T-cell (primary cell): ENCODE results near the gene LRIG2. TPM values are rescaled to one million over a fixed set of nuclear protein-coding genes. Genes with fewer than 3 reads are reported as not detected.
A peak's percentile ranks its signal among the peaks of the same experiment; 100 is the strongest.
"Not testable (repeated sequence)": the region's sequence is repeated elsewhere in the genome, so short reads cannot be mapped to it uniquely, and the experiment has no call there.

Source experiments
- ATAC-seq, 4 experiments: fragments of 200-7000 bp in 3 of 4; fragments of 150-1000 bp in 1 of 4; cut with Tn5 transposase; replicated peaks in 1 of 4; 1 replicate in 3 of 4; 2 replicates in 1 of 4; pipeline ENCODE4 v1.10.0; 2021; ENCODE audit warnings: moderate library complexity in 3 of 4, mild to moderate bottlenecking in 2 of 4, moderate number of reproducible peaks in 1 of 4
- CTCF ChIA-PET, 2 donors: fragments of 300-600 bp; sonication (Branson Sonifier 250); formaldehyde crosslinking; loops; one replicate each; lab custom pipeline; 2022; ENCODE audit warnings: antibody characterized with exemption in 2 of 2; lab: Charles Lee
- POLR2A ChIA-PET, 2 donors: fragments of 300-600 bp; sonication (Branson Sonifier 250); formaldehyde crosslinking; loops; one replicate each; lab custom pipeline; 2022; ENCODE audit warnings: antibody characterized with exemption in 2 of 2; lab: Charles Lee
- DNase-seq, 35 experiments: peaks; one replicate each; pipeline versions ENCODE4 v3.0.0 to v3.0.0-alpha.2; 2013 to 2023
- H3K27ac ChIP-seq: one replicate; pipeline ENCODE4 v1.5.1; 2013; ENCODE audit warnings: low read length
- H3K27me3 ChIP-seq, 2 experiments: replicated peaks in 1 of 2; 1 replicate in 1 of 2; 2 replicates in 1 of 2; pipeline versions ENCODE4 v1.6.1 to v1.7.0; 2013; ENCODE audit warnings: low read length in 1 of 2, mixed read lengths in 1 of 2; ENCODE audit not compliant: control insufficient read depth in 2 of 2, insufficient read depth in 2 of 2; ENCODE audit errors: extremely low read depth in 1 of 2
- H3K36me3 ChIP-seq, 2 donors: 1 replicate in 1 of 2; 2 replicates in 1 of 2; pipeline versions ENCODE4 v1.6.1 to v1.7.0; 2013; ENCODE audit warnings: low read length in 1 of 2; ENCODE audit not compliant: control insufficient read depth in 2 of 2, insufficient read depth in 1 of 2; ENCODE audit errors: extremely low read depth in 1 of 2
- H3K4me1 ChIP-seq, 2 experiments: 1 replicate in 1 of 2; 2 replicates in 1 of 2; pipeline versions ENCODE4 v1.6.1 to v1.7.0; 2013; ENCODE audit warnings: low read length in 2 of 2, mixed read lengths in 1 of 2; ENCODE audit not compliant: insufficient read depth in 2 of 2, control insufficient read depth in 1 of 2; ENCODE audit errors: extremely low read depth in 1 of 2
- H3K4me3 ChIP-seq, 2 donors: 1 replicate in 1 of 2; 2 replicates in 1 of 2; pipeline versions ENCODE4 v1.5.1 to v1.7.0; 2013; ENCODE audit warnings: mild to moderate bottlenecking in 2 of 2, low read length in 1 of 2, moderate library complexity in 1 of 2; ENCODE audit not compliant: control insufficient read depth in 1 of 2; ENCODE audit errors: extremely low read depth in 1 of 2
- H3K9me3 ChIP-seq: 2 replicates; pipeline ENCODE4 v1.7.0; 2013
- H3K27ac Mint-ChIP-seq, 2 donors: one replicate each; pipeline ENCODE4 v1.8.0; 2020 to 2021; ENCODE audit warnings: mild to moderate bottlenecking in 2 of 2, mixed read lengths in 2 of 2
- H3K27me3 Mint-ChIP-seq, 2 donors: one replicate each; pipeline ENCODE4 v1.8.0; 2021 to 2022; ENCODE audit warnings: mixed read lengths in 2 of 2
- H3K36me3 Mint-ChIP-seq: one replicate; pipeline ENCODE4 v1.8.0; 2021; ENCODE audit warnings: mixed read lengths
- H3K4me1 Mint-ChIP-seq, 3 donors: one replicate each; pipeline ENCODE4 v1.8.0; 2020 to 2022; ENCODE audit warnings: mixed read lengths in 3 of 3, mild to moderate bottlenecking in 1 of 3
- H3K4me3 Mint-ChIP-seq, 3 donors: one replicate each; pipeline ENCODE4 v1.8.0; 2020 to 2022; ENCODE audit warnings: mild to moderate bottlenecking in 3 of 3, mixed read lengths in 3 of 3, moderate library complexity in 3 of 3
- H3K9me3 Mint-ChIP-seq, 3 donors: one replicate each; pipeline ENCODE4 v1.8.0; 2020 to 2022; ENCODE audit warnings: mixed read lengths in 3 of 3
- WGBS: methylation state at CpG from one replicate; pipeline ENCODE4 v1.1.5; 2013; ENCODE audit warnings: missing lambda C conversion rate; ENCODE audit not compliant: insufficient coverage; 5-methylcytosine and 5-hydroxymethylcytosine counted together
- total RNA-seq, 35 experiments: library from RNA in 6 of 35; stranded (reverse) in 6 of 35; fragments of 120-200 nt in 1 of 35; gene quantifications; one replicate each; pipeline versions ENCODE4 v1.2.1 to v1.2.4 and lab custom pipeline; 2013 to 2026

Gene LRIG2
- total RNA-seq, 5 donors from 2014 or later (not counting 1 experiment from before 2014, with no cell fraction given), result 19.5 to 25.4 (median 20.4) TPM

GRCh38 chr1:113057006-113057405 lies 16.0 kb upstream of the LRIG2 start:
- POLR2A ChIA-PET, result no interaction called here

GRCh38 chr1:113058941-113059706 lies 13.9 kb upstream of the LRIG2 start:
- Mint-ChIP-seq H3K4me1 (peaks cover 3 to 7% (median 4%) of the 10 kb centered on the region in 3 donors), H3K27ac (no peak overlapping the region), H3K36me3 (no peaks in the 10 kb centered on the region), H3K27me3 (no peaks in the 10 kb centered on the region), H3K9me3 (no peaks in the 10 kb centered on the region), H3K4me3 (no peak overlapping the region)
- Histone ChIP-seq H3K36me3 (no peaks in the 10 kb centered on the region), H3K4me3 (no peak overlapping the region), H3K27ac (no peak overlapping the region), H3K9me3 (no peaks in the 10 kb centered on the region), H3K4me1 (no peaks in the 10 kb centered on the region), H3K27me3 (no peaks in the 10 kb centered on the region)
- no peak for DNase-seq
- CTCF ChIA-PET, result interaction anchor here in 1 of 2 donors (0.6 to 3.1 kb wide), 3 partner anchors 14 to 586 kb away, joined by 3 to 20 read pairs (median 3); partner anchors contain the start of gene LRIG2
- ATAC-seq, result no peak
- WGBS, result 100% methylated on average over 1 of the region's 5 CpGs
- POLR2A ChIA-PET, result no interaction called here

More at GRCh38 chr1:113057006-113057405, 16.0 kb upstream of the LRIG2 start:
- H3K27me3 ChIP-seq, result no peaks in the 10 kb centered on the region
- no peak for DNase-seq
- H3K4me1 ChIP-seq, result no peaks in the 10 kb centered on the region
- ATAC-seq, result no peak
- no peaks in the 10 kb centered on the region for H3K27me3 Mint-ChIP-seq
- no peaks in the 10 kb centered on the region for H3K9me3 Mint-ChIP-seq
- no peaks in the 10 kb centered on the region for H3K36me3 ChIP-seq
- CTCF ChIA-PET, result interaction anchor here (0.6 to 3.1 kb wide), 3 partner anchors 16 to 33 kb away, joined by 3 to 20 read pairs (median 11); partner anchors contain the start of gene LRIG2 (in 2 of the 2)
- H3K4me1 Mint-ChIP-seq, result peaks cover 3 to 8% (median 8%) of the 10 kb centered on the region in 3 donors
- H3K27ac Mint-ChIP-seq, result no peak overlapping the region
- H3K36me3 Mint-ChIP-seq, result no peaks in the 10 kb centered on the region
- 88% methylated on average over 2 of the region's 2 CpGs for WGBS
- H3K27ac ChIP-seq, result no peak overlapping the region
- H3K4me3 Mint-ChIP-seq, result no peak overlapping the region
- no peaks in the 10 kb centered on the region for H3K9me3 ChIP-seq
- no peak overlapping the region for H3K4me3 ChIP-seq

- H3K4me3 ChIP-seq, H3K27ac ChIP-seq, CTCF ChIA-PET, H3K4me1 ChIP-seq, DNase-seq, H3K36me3 ChIP-seq, ATAC-seq, H3K9me3 ChIP-seq, POLR2A ChIA-PET, H3K9me3 Mint-ChIP-seq, H3K36me3 Mint-ChIP-seq, H3K4me1 Mint-ChIP-seq, H3K4me3 Mint-ChIP-seq, H3K27ac Mint-ChIP-seq, H3K27me3 Mint-ChIP-seq, H3K27me3 ChIP-seq: not testable (repeated sequence)
- 96% methylated on average over 10 of the region's 35 CpGs for WGBS
These were observed 9.5 kb upstream of the LRIG2 start for GRCh38 chr1:113063456-113063855.

- Histone ChIP-seq H3K36me3 (no peaks in the 10 kb centered on the region), H3K27me3 (no peaks in the 10 kb centered on the region), H3K9me3 (no peaks in the 10 kb centered on the region), H3K27ac (peak overlapping the region; percentile 67), H3K4me3 (peak overlapping the region; percentile 82 to 94), H3K4me1 (peaks cover 14 to 31% of the 10 kb centered on the region in 2 experiments)
- CTCF ChIA-PET, result interaction anchor here (0.5 to 3.0 kb wide), 54 partner anchors 15 to 1439 kb away, joined by 3 to 22 read pairs (median 4); partner anchors contain the start of genes PPM1J (in 2 of the 2), AP4B1 (in 1 of the 2), MAGI3 (in 1 of the 2) and MOV10 (in 1 of the 2)
- peaks cover 34 to 37% (median 37%) of the 10 kb centered on the region in 3 donors for H3K4me1 Mint-ChIP-seq
- DNase-seq, result no peak
- H3K9me3 Mint-ChIP-seq, result no peaks in the 10 kb centered on the region
- POLR2A ChIA-PET, result interaction anchor here (0.6 to 1.3 kb wide), 3 partner anchors 25 to 356 kb away, joined by 3 read pairs; no protein-coding TSS in a partner anchor
- no peaks in the 10 kb centered on the region for H3K27me3 Mint-ChIP-seq
- no peak for ATAC-seq
- WGBS, result 50% methylated on average over 6 of the region's 6 CpGs
- peak overlapping the region; percentile 92 to 97 for H3K27ac Mint-ChIP-seq
- H3K4me3 Mint-ChIP-seq, result peak overlapping the region; percentile 97 to 99 (median 97)
- H3K36me3 Mint-ChIP-seq, result no peaks in the 10 kb centered on the region
These were observed 749 bp upstream of the LRIG2 start for GRCh38 chr1:113072141-113072756.

- H3K27me3 Mint-ChIP-seq, result no peaks in the 10 kb centered on the region
- H3K36me3 ChIP-seq, result peaks cover 0 to 5% of the 10 kb centered on the region in 2 donors
- ATAC-seq (peak; percentile 1 to 6 (median 3)), DNase-seq (no peak)
- H3K4me1 Mint-ChIP-seq, result peaks cover 34 to 42% (median 37%) of the 10 kb centered on the region in 3 donors
- ChIA-PET POLR2A (interaction anchor here in 1 of 2 donors (0.6 kb wide), 1 partner anchor 527 kb away, joined by 3 read pairs; no protein-coding TSS in a partner anchor), CTCF (interaction anchor here (0.6 to 3.0 kb wide), 24 partner anchors 13 to 857 kb away, joined by 3 to 22 read pairs (median 5); partner anchors contain the start of genes PPM1J (in 2 of the 2), MAGI3 (in 1 of the 2), MOV10 (in 1 of the 2) and RSBN1 (in 1 of the 2))
- H3K9me3 ChIP-seq, result no peaks in the 10 kb centered on the region
- H3K4me3 ChIP-seq, result peak overlapping the region; percentile 82 to 94
- peak overlapping the region; percentile 92 to 97 for H3K27ac Mint-ChIP-seq
- H3K4me3 Mint-ChIP-seq, result peak overlapping the region; percentile 97 to 99 (median 97)
- H3K27ac ChIP-seq, result peak overlapping the region; percentile 67
- H3K36me3 Mint-ChIP-seq, result peaks cover 7% of the 10 kb centered on the region
- WGBS, result under 1% methylated on average over 21 of the region's 22 CpGs
- no peaks in the 10 kb centered on the region for H3K9me3 Mint-ChIP-seq
- H3K4me1 ChIP-seq, result peaks cover 14 to 31% of the 10 kb centered on the region in 2 experiments
- H3K27me3 ChIP-seq, result no peaks in the 10 kb centered on the region
These were observed 517 bp downstream of the LRIG2 start for GRCh38 chr1:113073479-113073950.

GRCh38 chr1:113074237-113074636 lies 1.2 kb downstream of the LRIG2 start:
- no peak for ATAC-seq
- Histone ChIP-seq H3K9me3 (no peaks in the 10 kb centered on the region), H3K27ac (no peak overlapping the region), H3K27me3 (no peaks in the 10 kb centered on the region), H3K4me3 (peak overlapping the region; percentile 82 to 94), H3K4me1 (peaks cover 14 to 31% of the 10 kb centered on the region in 2 experiments), H3K36me3 (peaks cover 0 to 9% of the 10 kb centered on the region in 2 donors)
- CTCF ChIA-PET, result interaction anchor here (1.8 to 3.0 kb wide), 6 partner anchors 194 to 738 kb away, joined by 5 to 22 read pairs (median 8); partner anchors contain the start of genes PPM1J (in 2 of the 2), MAGI3 (in 1 of the 2) and RSBN1 (in 1 of the 2)
- no peaks in the 10 kb centered on the region for H3K27me3 Mint-ChIP-seq
- H3K36me3 Mint-ChIP-seq, result peaks cover 7% of the 10 kb centered on the region
- no peak for DNase-seq
- H3K4me3 Mint-ChIP-seq, result peak overlapping the region; percentile 97 to 99 (median 97)
- POLR2A ChIA-PET, result no interaction called here
- 38% methylated on average over 4 of the region's 6 CpGs for WGBS
- no peaks in the 10 kb centered on the region for H3K9me3 Mint-ChIP-seq
- H3K27ac Mint-ChIP-seq, result peak overlapping the region; percentile 92 to 97
- peaks cover 34 to 42% (median 37%) of the 10 kb centered on the region in 3 donors for H3K4me1 Mint-ChIP-seq
